ENCODE results near the gene PLXNB3.
"Not testable (repeated sequence)": the region's sequence is repeated elsewhere in the genome, so short reads cannot be mapped to it uniquely, and the experiment has no call there.

PLXNB3 gene

GRCh38 chrX:153727123-153727931, 36.7 kb upstream of the PLXNB3 start:
- H3K4me3 ChIP-seq (ENCODE audit: low read depth, low read length): peak overlapping the region; percentile 17
- in situ Hi-C loops (cut with HindIII; ENCODE audit: low sequenced_read_pairs): no loop called here
- no peak for TF ChIP-seq CTCF (IDR thresholded peaks at IDR 0.05; ENCODE audit: low read depth, low read length)
- peak; percentile 9 for DNase-seq (ENCODE audit: low read depth, low spot score)

- no peak for DNase-seq (ENCODE audit: low read depth, low spot score)
- in situ Hi-C loops (cut with HindIII; ENCODE audit: low sequenced_read_pairs): no loop called here
Measured at GRCh38 chrX:153728095-153728494, 36.0 kb upstream of the PLXNB3 start.

GRCh38 chrX:153728951-153729631, 35.0 kb upstream of the PLXNB3 start:
- in situ Hi-C loops (cut with HindIII; ENCODE audit: low sequenced_read_pairs): no loop called here
- TF ChIP-seq CTCF (IDR thresholded peaks at IDR 0.05; ENCODE audit: low read depth, low read length): no peak
- no peak for DNase-seq (ENCODE audit: low read depth, low spot score)
- H3K4me3 ChIP-seq (ENCODE audit: low read depth, low read length): no peak overlapping the region

More at GRCh38 chrX:153728095-153728494, 36.0 kb upstream of the PLXNB3 start:
- TF ChIP-seq CTCF (IDR thresholded peaks at IDR 0.05; ENCODE audit: low read depth, low read length): no peak
- H3K4me3 ChIP-seq (ENCODE audit: low read depth, low read length): no peak overlapping the region

- in situ Hi-C loops (cut with HindIII; ENCODE audit: low sequenced_read_pairs); H3K4me3 ChIP-seq (ENCODE audit: low read depth, low read length); DNase-seq (ENCODE audit: low read depth, low spot score): not testable (repeated sequence)
Measured at GRCh38 chrX:153730115-153730514, 33.9 kb upstream of the PLXNB3 start.

- H3K4me3 ChIP-seq (ENCODE audit: low read depth, low read length): no peak overlapping the region
- in situ Hi-C loops (cut with HindIII; ENCODE audit: low sequenced_read_pairs): no loop called here
- no peak for DNase-seq (ENCODE audit: low read depth, low spot score)
- no peak for TF ChIP-seq CTCF (IDR thresholded peaks at IDR 0.05; ENCODE audit: low read depth, low read length)
Measured at GRCh38 chrX:153731117-153731844, 32.8 kb upstream of the PLXNB3 start.

GRCh38 chrX:153731845-153732215, 32.2 kb upstream of the PLXNB3 start:
- TF ChIP-seq CTCF (IDR thresholded peaks at IDR 0.05; ENCODE audit: low read depth, low read length): no peak
- DNase-seq (ENCODE audit: low read depth, low spot score): no peak
- in situ Hi-C loops (cut with HindIII; ENCODE audit: low sequenced_read_pairs): no loop called here
- H3K4me3 ChIP-seq (ENCODE audit: low read depth, low read length): no peak overlapping the region
